ENCODE results near the gene SCGN. TPM values are rescaled to one million over a fixed set of nuclear protein-coding genes. Genes with fewer than 3 reads are reported as not detected.

The SCGN gene
- polyA plus RNA-seq, 3 donors, result not detected

DNA sequence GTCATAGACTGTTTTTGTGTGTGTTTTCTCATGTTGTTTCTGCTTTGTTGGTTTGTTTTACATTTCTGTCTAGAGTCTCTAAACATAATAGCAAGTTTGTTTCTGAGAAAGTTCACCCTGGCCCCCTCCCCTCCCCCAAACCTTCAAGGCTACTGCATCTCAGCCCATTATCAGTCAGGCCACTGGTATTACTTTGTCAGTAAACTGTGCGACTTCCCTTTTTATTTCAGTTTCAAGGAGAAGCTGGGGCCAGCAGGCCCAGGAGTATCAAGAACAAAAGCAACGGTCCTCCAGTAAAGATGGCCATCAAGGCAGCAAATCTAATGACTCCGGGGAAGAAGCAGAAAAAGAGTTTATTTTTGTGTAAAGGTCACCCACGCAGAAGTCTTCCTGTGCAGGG, 32.8 kb upstream of the SCGN start:
- H4K20me1 ChIP-seq (ENCODE audit: insufficient read depth, low read length), result no peaks in the 10 kb centered on the region
- no peak overlapping the region for H3K4me3 ChIP-seq (replicated peaks in 1 of 3; ENCODE audit: low read depth in 2 of 3, low read length in 3 of 3)
- H3K36me3 ChIP-seq (replicated peaks in 1 of 2; ENCODE audit: control insufficient read depth in 1 of 2, insufficient read depth in 2 of 2, low read length in 2 of 2), result no peaks in the 10 kb centered on the region
- H3K9ac ChIP-seq (ENCODE audit: insufficient read depth, low read length, poor library complexity, severe bottlenecking), result no peak overlapping the region
- TF ChIP-seq, protein P1, sequence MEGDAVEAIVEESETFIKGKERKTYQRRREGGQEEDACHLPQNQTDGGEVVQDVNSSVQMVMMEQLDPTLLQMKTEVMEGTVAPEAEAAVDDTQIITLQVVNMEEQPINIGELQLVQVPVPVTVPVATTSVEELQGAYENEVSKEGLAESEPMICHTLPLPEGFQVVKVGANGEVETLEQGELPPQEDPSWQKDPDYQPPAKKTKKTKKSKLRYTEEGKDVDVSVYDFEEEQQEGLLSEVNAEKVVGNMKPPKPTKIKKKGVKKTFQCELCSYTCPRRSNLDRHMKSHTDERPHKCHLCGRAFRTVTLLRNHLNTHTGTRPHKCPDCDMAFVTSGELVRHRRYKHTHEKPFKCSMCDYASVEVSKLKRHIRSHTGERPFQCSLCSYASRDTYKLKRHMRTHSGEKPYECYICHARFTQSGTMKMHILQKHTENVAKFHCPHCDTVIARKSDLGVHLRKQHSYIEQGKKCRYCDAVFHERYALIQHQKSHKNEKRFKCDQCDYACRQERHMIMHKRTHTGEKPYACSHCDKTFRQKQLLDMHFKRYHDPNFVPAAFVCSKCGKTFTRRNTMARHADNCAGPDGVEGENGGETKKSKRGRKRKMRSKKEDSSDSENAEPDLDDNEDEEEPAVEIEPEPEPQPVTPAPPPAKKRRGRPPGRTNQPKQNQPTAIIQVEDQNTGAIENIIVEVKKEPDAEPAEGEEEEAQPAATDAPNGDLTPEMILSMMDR (IDR thresholded peaks at IDR 0.05), result no peak
- WGBS (ENCODE audit: insufficient coverage), result 13% methylated on average over 4 of the region's 4 CpGs
- no peak overlapping the region for H2AFZ ChIP-seq (ENCODE audit: insufficient read depth, low read depth, low read length, poor library complexity, severe bottlenecking)
- H3K4me1 Mint-ChIP-seq, result peaks cover 18% of the 10 kb centered on the region
- no peaks in the 10 kb centered on the region for H3K9me3 Mint-ChIP-seq
- H3K4me1 ChIP-seq (ENCODE audit: control insufficient read depth in 1 of 2, insufficient read depth in 2 of 2, low read length in 2 of 2), result peaks cover 14 to 15% of the 10 kb centered on the region in 2 donors
- peak overlapping the region in 1 of 2 donors; percentile 26 for H3K4me3 Mint-ChIP-seq
- peak in 1 of 3 donors; percentile 2 for DNase-seq
- intact Hi-C loops (cut with micrococcal nuclease), result no loop called here
- no peak overlapping the region for H3K27ac ChIP-seq (ENCODE audit: low read depth in 1 of 2, low read length in 2 of 2)
- no peaks in the 10 kb centered on the region for H3K36me3 Mint-ChIP-seq
- H3K27me3 ChIP-seq (ENCODE audit: control insufficient read depth in 2 of 2, insufficient read depth in 2 of 2, low read length in 2 of 2), result no peaks in the 10 kb centered on the region
- H3K27ac Mint-ChIP-seq, result no peak overlapping the region
- no peaks in the 10 kb centered on the region for H3K79me2 ChIP-seq (ENCODE audit: insufficient read depth, low read length)
- no peaks in the 10 kb centered on the region for H3K9me3 ChIP-seq (replicated peaks in 1 of 2; ENCODE audit: control insufficient read depth in 1 of 2, insufficient read depth in 1 of 2, low read length in 2 of 2)
- H3K27me3 Mint-ChIP-seq (ENCODE audit: low read depth in 3 of 3), result peaks cover 0 to 5% (median 0%) of the 10 kb centered on the region in 3 donors
- H3K4me2 ChIP-seq (replicated peaks; ENCODE audit: extremely low read depth, low read length, poor library complexity, severe bottlenecking), result no peak overlapping the region

DNA sequence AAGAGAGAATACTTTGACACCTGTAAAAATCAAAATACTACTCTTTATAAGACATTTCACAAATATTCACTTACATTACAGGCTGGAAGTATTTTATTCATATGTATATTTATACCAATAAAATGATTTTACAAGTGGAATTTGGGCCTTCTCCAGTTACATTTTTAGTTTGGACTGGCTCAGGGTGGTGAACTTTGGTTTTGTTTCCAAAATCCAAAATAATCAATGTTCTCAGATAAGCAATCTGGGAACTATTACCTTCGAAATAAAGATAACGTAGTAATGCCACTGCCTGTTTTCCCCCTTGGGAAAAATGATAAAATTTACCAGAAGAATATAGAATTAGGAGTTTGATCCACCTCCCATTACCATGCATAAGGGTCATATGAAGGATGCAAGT, 31.6 kb upstream of the SCGN start:
- no CpG with 5 or more reads among the region's 2 CpGs for WGBS (ENCODE audit: insufficient coverage)

More for the DNA sequence above, 31.6 kb upstream of the SCGN start:
- Histone ChIP-seq H3K4me3 (replicated peaks in 1 of 3; ENCODE audit: low read depth in 2 of 3, low read length in 3 of 3) (no peak overlapping the region), H4K20me1 (ENCODE audit: insufficient read depth, low read length) (no peaks in the 10 kb centered on the region), H3K9me3 (replicated peaks in 1 of 2; ENCODE audit: control insufficient read depth in 1 of 2, insufficient read depth in 1 of 2, low read length in 2 of 2) (no peaks in the 10 kb centered on the region), H3K4me1 (ENCODE audit: control insufficient read depth in 1 of 2, insufficient read depth in 2 of 2, low read length in 2 of 2) (peaks cover 14 to 15% of the 10 kb centered on the region in 2 donors), H3K79me2 (ENCODE audit: insufficient read depth, low read length) (no peaks in the 10 kb centered on the region), H3K4me2 (replicated peaks; ENCODE audit: extremely low read depth, low read length, poor library complexity, severe bottlenecking) (no peak overlapping the region), H3K27ac (ENCODE audit: low read depth in 1 of 2, low read length in 2 of 2) (no peak overlapping the region), H2AFZ (ENCODE audit: insufficient read depth, low read depth, low read length, poor library complexity, severe bottlenecking) (no peak overlapping the region), H3K27me3 (ENCODE audit: control insufficient read depth in 2 of 2, insufficient read depth in 2 of 2, low read length in 2 of 2) (no peaks in the 10 kb centered on the region), H3K9ac (ENCODE audit: insufficient read depth, low read length, poor library complexity, severe bottlenecking) (no peak overlapping the region), H3K36me3 (replicated peaks in 1 of 2; ENCODE audit: control insufficient read depth in 1 of 2, insufficient read depth in 2 of 2, low read length in 2 of 2) (no peaks in the 10 kb centered on the region)
- Mint-ChIP-seq H3K9me3 (no peaks in the 10 kb centered on the region), H3K36me3 (no peaks in the 10 kb centered on the region), H3K27ac (no peak overlapping the region), H3K4me3 (no peak overlapping the region), H3K27me3 (ENCODE audit: low read depth in 3 of 3) (peaks cover 0 to 5% (median 0%) of the 10 kb centered on the region in 3 donors), H3K4me1 (peaks cover 18% of the 10 kb centered on the region)
- TF ChIP-seq, protein P1 (IDR thresholded peaks at IDR 0.05), result no peak
- intact Hi-C loops (cut with micrococcal nuclease), result no loop called here
- no peak for DNase-seq

Data from CD14-positive monocyte (primary cell).